ENCODE results near the gene WHRN. TPM values are rescaled to one million over a fixed set of nuclear protein-coding genes. Genes with fewer than 3 reads are reported as not detected.

WHRN gene
- total RNA-seq, 5 donors from 2014 or later (not counting 1 experiment from before 2014, with no cell fraction given) = 11.4 to 46.0 (median 13.0) TPM

- DNase-seq (no peak), ATAC-seq (replicated peaks in 1 of 4) (no peak)
- peaks cover 0 to 26% of the 10 kb centered on the region in 2 experiments for H3K4me1 ChIP-seq (ENCODE audit: control insufficient read depth in 1 of 2, extremely low read depth in 1 of 2, insufficient read depth in 2 of 2, low read length in 2 of 2)
- no peaks in the 10 kb centered on the region for H3K36me3 ChIP-seq (ENCODE audit: control insufficient read depth in 2 of 2, extremely low read depth in 1 of 2, insufficient read depth in 1 of 2, low read length in 1 of 2)
- Mint-ChIP-seq H3K4me3 (no peak overlapping the region), H3K9me3 (no peaks in the 10 kb centered on the region), H3K27ac (peak overlapping the region in 1 of 2 donors; percentile 82), H3K36me3 (no peaks in the 10 kb centered on the region), H3K4me1 (peaks cover 5 to 41% (median 30%) of the 10 kb centered on the region in 3 donors), H3K27me3 (peaks cover 0 to 3% of the 10 kb centered on the region in 2 donors)
- POLR2A ChIA-PET = no interaction called here
- CTCF ChIA-PET = interaction anchor here in 1 of 2 donors (1.8 kb wide), 1 partner anchor 24 kb away, joined by 5 read pairs; no protein-coding TSS in a partner anchor
- H3K4me3 ChIP-seq (ENCODE audit: control insufficient read depth in 1 of 2, extremely low read depth in 1 of 2, low read length in 1 of 2) = no peak overlapping the region
- H3K9me3 ChIP-seq = no peaks in the 10 kb centered on the region
- no peak overlapping the region for H3K27ac ChIP-seq (ENCODE audit: low read length)
- no peaks in the 10 kb centered on the region for H3K27me3 ChIP-seq (replicated peaks in 1 of 2; ENCODE audit: control insufficient read depth in 2 of 2, extremely low read depth in 1 of 2, insufficient read depth in 2 of 2, low read length in 1 of 2)
- WGBS (ENCODE audit: insufficient coverage) = 100% methylated on average over 1 of the region's 3 CpGs
Measured at GRCh38 chr9:114483499-114483898, 21.8 kb downstream of the WHRN start.

DNA sequence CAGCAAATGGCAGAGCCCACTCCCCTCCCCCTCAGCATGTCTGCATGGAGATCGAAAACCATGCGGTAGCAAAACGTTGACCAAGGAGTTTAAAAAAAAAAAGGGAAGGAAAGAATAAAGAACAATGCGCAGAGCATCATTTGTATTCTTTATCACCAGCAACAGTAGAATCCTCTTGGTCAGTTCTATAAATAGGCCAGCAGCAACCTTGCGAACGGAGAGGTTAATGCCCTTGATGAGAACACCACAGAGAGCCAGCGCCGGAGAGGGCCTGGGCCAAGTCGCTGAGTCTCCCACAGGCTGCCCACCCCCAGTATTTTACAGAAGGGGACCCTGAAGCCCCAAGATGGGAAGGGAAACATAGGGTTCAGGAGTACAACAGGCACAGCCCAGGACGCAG is 22.7 kb downstream of the WHRN start:
- Mint-ChIP-seq H3K4me1 (peaks cover 5 to 40% (median 28%) of the 10 kb centered on the region in 3 donors), H3K9me3 (no peaks in the 10 kb centered on the region), H3K27ac (peak overlapping the region in 1 of 2 donors; percentile 48), H3K4me3 (no peak overlapping the region), H3K27me3 (peaks cover 0 to 3% of the 10 kb centered on the region in 2 donors), H3K36me3 (no peaks in the 10 kb centered on the region)
- no peak overlapping the region for H3K27ac ChIP-seq (ENCODE audit: low read length)
- H3K4me3 ChIP-seq (ENCODE audit: control insufficient read depth in 1 of 2, extremely low read depth in 1 of 2, low read length in 1 of 2) = no peak overlapping the region
- H3K27me3 ChIP-seq (replicated peaks in 1 of 2; ENCODE audit: control insufficient read depth in 2 of 2, extremely low read depth in 1 of 2, insufficient read depth in 2 of 2, low read length in 1 of 2) = no peaks in the 10 kb centered on the region
- ChIA-PET POLR2A (no interaction called here), CTCF (no interaction called here)
- no peak for ATAC-seq (replicated peaks in 1 of 4)
- WGBS (ENCODE audit: insufficient coverage) = 80% methylated on average over 4 of the region's 10 CpGs
- no peak for DNase-seq
- no peaks in the 10 kb centered on the region for H3K9me3 ChIP-seq
- peaks cover 0 to 24% of the 10 kb centered on the region in 2 experiments for H3K4me1 ChIP-seq (ENCODE audit: control insufficient read depth in 1 of 2, extremely low read depth in 1 of 2, insufficient read depth in 2 of 2, low read length in 2 of 2)
- no peaks in the 10 kb centered on the region for H3K36me3 ChIP-seq (ENCODE audit: control insufficient read depth in 2 of 2, extremely low read depth in 1 of 2, insufficient read depth in 1 of 2, low read length in 1 of 2)

- Mint-ChIP-seq H3K4me3 (no peak overlapping the region), H3K27me3 (peaks cover 0 to 3% of the 10 kb centered on the region in 2 donors), H3K9me3 (no peaks in the 10 kb centered on the region), H3K36me3 (no peaks in the 10 kb centered on the region), H3K4me1 (peaks cover 0 to 35% (median 24%) of the 10 kb centered on the region in 3 donors), H3K27ac (no peak overlapping the region)
- no peak for DNase-seq
- no peak overlapping the region for H3K27ac ChIP-seq (ENCODE audit: low read length)
- WGBS (ENCODE audit: insufficient coverage) = 93% methylated on average over 5 of the region's 5 CpGs
- no peak overlapping the region for H3K4me3 ChIP-seq (ENCODE audit: control insufficient read depth in 1 of 2, extremely low read depth in 1 of 2, low read length in 1 of 2)
- CTCF ChIA-PET = no interaction called here
- H3K36me3 ChIP-seq (ENCODE audit: control insufficient read depth in 2 of 2, extremely low read depth in 1 of 2, insufficient read depth in 1 of 2, low read length in 1 of 2) = no peaks in the 10 kb centered on the region
- peaks cover 0 to 23% of the 10 kb centered on the region in 2 experiments for H3K4me1 ChIP-seq (ENCODE audit: control insufficient read depth in 1 of 2, extremely low read depth in 1 of 2, insufficient read depth in 2 of 2, low read length in 2 of 2)
- no peak for ATAC-seq (replicated peaks in 1 of 4)
- H3K27me3 ChIP-seq (replicated peaks in 1 of 2; ENCODE audit: control insufficient read depth in 2 of 2, extremely low read depth in 1 of 2, insufficient read depth in 2 of 2, low read length in 1 of 2) = peaks cover 0 to 2% of the 10 kb centered on the region in 2 experiments
- POLR2A ChIA-PET = no interaction called here
- no peaks in the 10 kb centered on the region for H3K9me3 ChIP-seq
Measured at GRCh38 chr9:114481789-114482188, 23.5 kb downstream of the WHRN start.

DNA sequence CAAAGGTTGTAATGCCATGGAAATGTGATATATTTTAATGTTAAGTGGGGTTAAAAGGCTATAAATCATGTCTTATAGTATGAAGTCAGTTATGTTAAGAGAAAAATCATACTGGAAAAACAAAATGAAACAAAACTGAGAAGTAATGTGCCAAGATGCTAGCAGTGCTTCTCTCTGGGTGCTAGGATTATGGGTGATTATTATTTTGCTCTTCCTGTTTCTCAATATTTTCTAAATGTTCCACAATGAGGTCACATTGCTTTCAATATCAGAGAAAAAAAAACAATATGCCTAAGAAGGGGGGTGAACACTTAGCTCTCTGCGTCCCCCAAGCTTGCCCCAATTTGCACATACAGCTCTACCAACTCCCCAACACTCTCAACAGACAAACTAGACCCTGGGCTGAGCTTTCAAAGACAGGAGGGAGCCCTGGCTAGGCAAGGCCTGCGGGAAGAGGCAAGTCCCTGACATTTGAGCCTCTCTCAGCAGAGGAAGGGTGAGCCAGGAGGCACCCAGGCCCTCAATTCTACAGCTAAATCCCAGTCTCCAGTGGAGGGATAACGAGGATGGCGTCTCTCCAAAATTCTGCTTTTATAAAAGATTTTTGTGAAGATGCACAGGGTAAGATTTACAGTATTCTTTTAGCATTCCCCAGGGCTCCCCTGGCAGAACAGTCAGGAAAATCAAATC is 24.4 kb downstream of the WHRN start:
- H3K36me3 ChIP-seq (ENCODE audit: control insufficient read depth in 2 of 2, extremely low read depth in 1 of 2, insufficient read depth in 1 of 2, low read length in 1 of 2) = no peaks in the 10 kb centered on the region
- H3K4me1 Mint-ChIP-seq = peaks cover 0 to 31% (median 21%) of the 10 kb centered on the region in 3 donors
- H3K4me3 Mint-ChIP-seq = no peak overlapping the region
- ATAC-seq (replicated peaks in 1 of 4) = no peak
- H3K27me3 Mint-ChIP-seq = peaks cover 0 to 6% of the 10 kb centered on the region in 2 donors
- H3K9me3 ChIP-seq = no peaks in the 10 kb centered on the region
- H3K9me3 Mint-ChIP-seq = no peaks in the 10 kb centered on the region
- 80% methylated on average over 1 of the region's 4 CpGs for WGBS (ENCODE audit: insufficient coverage)
- ChIA-PET CTCF (interaction anchor here in 1 of 2 donors (0.6 kb wide), 2 partner anchors 262 to 1107 kb away, joined by 5 to 12 read pairs; no protein-coding TSS in a partner anchor), POLR2A (interaction anchor here in 1 of 2 donors (0.5 kb wide), 1 partner anchor 135 kb away, joined by 4 read pairs; no protein-coding TSS in a partner anchor)
- H3K27me3 ChIP-seq (replicated peaks in 1 of 2; ENCODE audit: control insufficient read depth in 2 of 2, extremely low read depth in 1 of 2, insufficient read depth in 2 of 2, low read length in 1 of 2) = peaks cover 0 to 8% of the 10 kb centered on the region in 2 experiments
- H3K4me1 ChIP-seq (ENCODE audit: control insufficient read depth in 1 of 2, extremely low read depth in 1 of 2, insufficient read depth in 2 of 2, low read length in 2 of 2) = peaks cover 0 to 23% of the 10 kb centered on the region in 2 experiments
- no peak overlapping the region for H3K4me3 ChIP-seq (ENCODE audit: control insufficient read depth in 1 of 2, extremely low read depth in 1 of 2, low read length in 1 of 2)
- no peak for DNase-seq
- no peak overlapping the region for H3K27ac Mint-ChIP-seq
- no peaks in the 10 kb centered on the region for H3K36me3 Mint-ChIP-seq
- H3K27ac ChIP-seq (ENCODE audit: low read length) = no peak overlapping the region

- no peak overlapping the region for H3K4me3 Mint-ChIP-seq
- Histone ChIP-seq H3K9me3 (no peaks in the 10 kb centered on the region), H3K27me3 (replicated peaks in 1 of 2; ENCODE audit: control insufficient read depth in 2 of 2, extremely low read depth in 1 of 2, insufficient read depth in 2 of 2, low read length in 1 of 2) (peaks cover 0 to 8% of the 10 kb centered on the region in 2 experiments), H3K27ac (ENCODE audit: low read length) (no peak overlapping the region), H3K4me1 (ENCODE audit: control insufficient read depth in 1 of 2, extremely low read depth in 1 of 2, insufficient read depth in 2 of 2, low read length in 2 of 2) (peaks cover 0 to 17% of the 10 kb centered on the region in 2 experiments), H3K4me3 (ENCODE audit: control insufficient read depth in 1 of 2, extremely low read depth in 1 of 2, low read length in 1 of 2) (no peak overlapping the region), H3K36me3 (ENCODE audit: control insufficient read depth in 2 of 2, extremely low read depth in 1 of 2, insufficient read depth in 1 of 2, low read length in 1 of 2) (no peaks in the 10 kb centered on the region)
- H3K36me3 Mint-ChIP-seq = no peaks in the 10 kb centered on the region
- DNase-seq (no peak), ATAC-seq (replicated peaks in 1 of 4) (no peak)
- 72% methylated on average over 3 of the region's 6 CpGs for WGBS (ENCODE audit: insufficient coverage)
- H3K27ac Mint-ChIP-seq = no peak overlapping the region
- H3K4me1 Mint-ChIP-seq = peaks cover 18 to 29% (median 22%) of the 10 kb centered on the region in 3 donors
- H3K9me3 Mint-ChIP-seq = no peaks in the 10 kb centered on the region
- ChIA-PET POLR2A (no interaction called here), CTCF (interaction anchor here in 1 of 2 donors (1.1 kb wide), 1 partner anchor 32 kb away, joined by 3 read pairs; no protein-coding TSS in a partner anchor)
- peaks cover 0 to 6% of the 10 kb centered on the region in 2 donors for H3K27me3 Mint-ChIP-seq
Measured at GRCh38 chr9:114478871-114479270, 26.4 kb downstream of the WHRN start.

DNA sequence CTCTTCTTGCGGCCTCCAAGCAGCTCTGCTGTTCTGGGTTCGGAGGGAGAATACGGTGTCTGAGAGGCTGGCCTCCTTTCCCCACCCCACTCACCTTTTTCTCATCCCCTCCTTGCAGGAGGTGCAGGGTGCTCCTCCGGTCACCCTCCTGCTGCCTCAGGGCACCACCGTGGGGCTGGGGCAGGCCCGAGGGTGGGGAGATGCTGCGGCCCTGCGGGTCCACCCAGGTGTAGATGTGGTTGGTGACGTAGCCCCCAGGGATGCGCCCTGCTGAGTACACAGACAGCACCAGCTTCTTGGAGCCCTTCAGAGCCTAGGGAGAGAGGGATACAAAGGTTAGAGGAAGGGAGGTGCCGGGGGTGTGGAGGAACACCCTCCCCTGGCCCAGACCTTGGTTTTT is 26.8 kb downstream of the WHRN start:
- H3K27me3 ChIP-seq (replicated peaks in 1 of 2; ENCODE audit: control insufficient read depth in 2 of 2, extremely low read depth in 1 of 2, insufficient read depth in 2 of 2, low read length in 1 of 2) = peaks cover 0 to 8% of the 10 kb centered on the region in 2 experiments
- no peak overlapping the region for H3K4me3 ChIP-seq (ENCODE audit: control insufficient read depth in 1 of 2, extremely low read depth in 1 of 2, low read length in 1 of 2)
- no peak overlapping the region for H3K27ac Mint-ChIP-seq
- H3K4me3 Mint-ChIP-seq = no peak overlapping the region
- POLR2A ChIA-PET = no interaction called here
- ATAC-seq (replicated peaks in 1 of 4) = no peak
- no peaks in the 10 kb centered on the region for H3K9me3 Mint-ChIP-seq
- no peak overlapping the region for H3K27ac ChIP-seq (ENCODE audit: low read length)
- no peaks in the 10 kb centered on the region for H3K36me3 ChIP-seq (ENCODE audit: control insufficient read depth in 2 of 2, extremely low read depth in 1 of 2, insufficient read depth in 1 of 2, low read length in 1 of 2)
- peaks cover 0 to 17% of the 10 kb centered on the region in 2 experiments for H3K4me1 ChIP-seq (ENCODE audit: control insufficient read depth in 1 of 2, extremely low read depth in 1 of 2, insufficient read depth in 2 of 2, low read length in 2 of 2)
- CTCF ChIA-PET = interaction anchor here in 1 of 2 donors (1.1 kb wide), 1 partner anchor 32 kb away, joined by 3 read pairs; no protein-coding TSS in a partner anchor
- H3K4me1 Mint-ChIP-seq = peaks cover 18 to 26% (median 19%) of the 10 kb centered on the region in 3 donors
- DNase-seq = no peak
- H3K36me3 Mint-ChIP-seq = no peaks in the 10 kb centered on the region
- H3K9me3 ChIP-seq = no peaks in the 10 kb centered on the region
- WGBS (ENCODE audit: insufficient coverage) = 95% methylated on average over 4 of the region's 11 CpGs
- peaks cover 0 to 6% of the 10 kb centered on the region in 2 donors for H3K27me3 Mint-ChIP-seq

Measured in T-cell (primary cell).